ENCODE data around the gene FREM2. TPM values are rescaled to one million over a fixed set of nuclear protein-coding genes. Genes with fewer than 3 reads are reported as not detected.

FREM2 gene
- total RNA-seq: under 0.01 TPM in 2 replicates

GRCh38 chr13:38686577-38687245 is at the start of gene FREM2:
Gene FREM2 (plus strand): TSS chr13:38687077. CDS start chr13:38687345, 268 bp downstream.

